HCT116 (cell line): ENCODE results near the gene MAN1A1. TPM values are rescaled to one million over a fixed set of nuclear protein-coding genes. Genes with fewer than 3 reads are reported as not detected.

ENCODE experiments used
- ATAC-seq: fragments of 200-7000 bp; cut with Tn5 transposase; 2 replicates; pipeline ENCODE4 v1.9.1; 2020; ENCODE audit warnings: mild to moderate bottlenecking, moderate library complexity
- BruUV-seq: library from RNA; stranded (reverse); fragments of 400-500 nt; replicated peaks from 2 replicates; lab custom pipeline; 2021; lab: Mats Ljungman, UMichigan
- CTCF ChIA-PET: fragments of 300-600 bp; sonication (Branson Sonifier 250); formaldehyde crosslinking; loops from one replicate; lab custom pipeline; 2021; ENCODE audit warnings: antibody characterized with exemption; lab: Charles Lee
- POLR2A ChIA-PET: fragments of 300-600, 350-600 bp; sonication (Branson Sonifier 250); formaldehyde crosslinking; loops from one replicate; lab custom pipeline; 2021; ENCODE audit warnings: antibody characterized with exemption; lab: Charles Lee
- RAD21 ChIA-PET, 2 experiments: fragments of 300-600 bp; sonication (Branson Sonifier 250); formaldehyde crosslinking; loops; one replicate each; lab custom pipeline; 2023; ENCODE audit warnings: low total read pairs in 2 of 2; ENCODE audit not compliant: uncharacterized antibody in 2 of 2, unreplicated experiment in 2 of 2, low non-redundant PET in 1 of 2; lab: Charles Lee
- DNase-seq: peaks from one replicate; pipeline ENCODE4 v3.0.0-alpha.2; 2010; ENCODE audit warnings: low read depth, low spot score
- H2AFZ ChIP-seq: fragments of 200-600 bp; shearing (Covaris generic), sonication (generic); 2 replicates; pipeline ENCODE4 v1.6.1; 2017; ENCODE audit warnings: low read depth, mixed run types, mixed read lengths, antibody characterized with exemption, low read length; ENCODE audit not compliant: poor library complexity, severe bottlenecking
- H3K27ac ChIP-seq: 2 replicates; pipeline ENCODE4 v1.5.1; 2012; ENCODE audit warnings: low read depth, low read length
- H3K27me3 ChIP-seq: fragments of 200-600 bp; sonication (generic); 2 replicates; pipeline ENCODE4 v1.6.1; 2016; ENCODE audit warnings: mixed run types, low read length, mixed read lengths; ENCODE audit not compliant: insufficient read depth
- H3K36me3 ChIP-seq, 2 experiments: fragments of 200-500 bp in 1 of 2; fragments of 200-600 bp in 1 of 2; sonication (Bioruptor generic) in 1 of 2; sonication (generic) in 1 of 2; 2 replicates each; pipeline versions ENCODE4 v1.5.1 to v1.6.1; 2014 to 2016; ENCODE audit warnings: low read length in 2 of 2, inconsistent platforms in 1 of 2, mixed read lengths in 1 of 2, mixed run types in 1 of 2; ENCODE audit not compliant: insufficient read depth in 2 of 2, control insufficient read depth in 1 of 2
- H3K4me1 ChIP-seq, 2 experiments: fragments of 200-600 bp in 1 of 2; sonication (generic) in 1 of 2; 2 replicates each; pipeline versions ENCODE4 v1.5.1 to v1.6.1; 2012 to 2017; ENCODE audit warnings: low read length in 2 of 2, inconsistent platforms in 1 of 2, mild to moderate bottlenecking in 1 of 2, mixed read lengths in 1 of 2, mixed run types in 1 of 2, moderate library complexity in 1 of 2; ENCODE audit not compliant: insufficient read depth in 2 of 2, control insufficient read depth in 1 of 2
- H3K4me2 ChIP-seq: fragments of 200-600 bp; sonication (generic); 2 replicates; pipeline ENCODE4 v1.6.1; 2017; ENCODE audit warnings: mixed run types, low read length, mixed read lengths
- H3K4me3 ChIP-seq, 2 experiments: fragments of 200-600 bp in 1 of 2; sonication (generic) in 1 of 2; replicated peaks in 1 of 2; 2 replicates each; pipeline ENCODE4 v1.5.1; 2011 to 2016; ENCODE audit warnings: low read length in 2 of 2, control low read depth in 1 of 2, low read depth in 1 of 2, mild to moderate bottlenecking in 1 of 2, mixed read lengths in 1 of 2, mixed run types in 1 of 2
- H3K79me2 ChIP-seq: fragments of 200-600 bp; sonication (generic); 2 replicates; pipeline ENCODE4 v1.6.1; 2017; ENCODE audit warnings: mild to moderate bottlenecking, mixed run types, low read length, moderate library complexity, mixed read lengths; ENCODE audit not compliant: insufficient read depth
- H3K9ac ChIP-seq: fragments of 200-600 bp; sonication (generic); 2 replicates; pipeline ENCODE4 v1.6.1; 2016; ENCODE audit warnings: low read length, mixed read lengths
- H3K9me2 ChIP-seq: fragments of 200-600 bp; sonication (generic), shearing (Covaris generic); 2 replicates; pipeline ENCODE4 v1.6.1; 2017; ENCODE audit warnings: mixed run types, mild to moderate bottlenecking, moderate library complexity; ENCODE audit not compliant: insufficient read depth
- H3K9me3 ChIP-seq, 2 experiments: fragments of 200-500 bp in 1 of 2; fragments of 200-600 bp in 1 of 2; sonication (Bioruptor generic) in 1 of 2; sonication (generic) in 1 of 2; 2 replicates each; pipeline ENCODE4 v1.6.1; 2014 to 2017; ENCODE audit warnings: low read length in 2 of 2, mixed read lengths in 2 of 2, inconsistent platforms in 1 of 2, low read depth in 1 of 2, mild to moderate bottlenecking in 1 of 2, mixed run types in 1 of 2, moderate library complexity in 1 of 2; ENCODE audit not compliant: control insufficient read depth in 1 of 2, insufficient read depth in 1 of 2
- H4K20me1 ChIP-seq: fragments of 200-600 bp; sonication (generic), shearing (Covaris generic); 2 replicates; pipeline ENCODE4 v1.6.1; 2017; ENCODE audit warnings: mixed run types, mild to moderate bottlenecking, moderate library complexity; ENCODE audit not compliant: insufficient read depth
- ATF3 ChIP-seq: IDR thresholded peaks from 2 replicates; pipeline ENCODE4 v1.6.1; 2012
- CBX3 ChIP-seq: IDR thresholded peaks from 2 replicates; pipeline ENCODE4 v1.6.1; 2012; ENCODE audit warnings: low read depth
- CEBPB ChIP-seq: IDR thresholded peaks from 2 replicates; pipeline ENCODE4 v1.6.1; 2012; ENCODE audit warnings: low read depth
- CTCF ChIP-seq, 3 experiments: fragments of 200-600 bp in 1 of 3; sonication (generic) in 1 of 3; IDR thresholded peaks in 2 of 3; conservative IDR thresholded peaks in 1 of 3; 2 replicates each; pipeline ENCODE4 v1.5.1; 2012 to 2017; ENCODE audit warnings: low read depth in 2 of 3, low read length in 2 of 3, antibody characterized with exemption in 1 of 3, borderline replicate concordance in 1 of 3, control low read depth in 1 of 3, mild to moderate bottlenecking in 1 of 3, mixed read lengths in 1 of 3, mixed run types in 1 of 3, moderate library complexity in 1 of 3; ENCODE audit not compliant: insufficient read depth in 1 of 3
- EGR1 ChIP-seq: IDR thresholded peaks from 2 replicates; pipeline ENCODE4 v1.6.1; 2012; ENCODE audit warnings: low read depth
- ELF1 ChIP-seq: IDR thresholded peaks from 2 replicates; pipeline ENCODE4 v1.6.1; 2012; ENCODE audit warnings: low read depth, borderline replicate concordance
- EZH2phosphoT487 ChIP-seq: fragments of 200-600 bp; IDR thresholded peaks from 2 replicates; pipeline ENCODE4 v1.6.1; 2018; ENCODE audit warnings: antibody characterized with exemption, borderline replicate concordance
- FOSL1 ChIP-seq: IDR thresholded peaks from 2 replicates; pipeline ENCODE4 v1.6.1; 2012; ENCODE audit warnings: low read depth
- POLR2A ChIP-seq: IDR thresholded peaks from 2 replicates; pipeline ENCODE4 v1.7.0; 2011; ENCODE audit warnings: borderline replicate concordance; ENCODE audit not compliant: insufficient read depth, insufficient read length; ENCODE audit errors: extremely low read depth
- SIN3A ChIP-seq: IDR thresholded peaks from 2 replicates; pipeline ENCODE4 v1.6.1; 2012; ENCODE audit warnings: low read depth
- SP1 ChIP-seq: IDR thresholded peaks from 2 replicates; pipeline ENCODE4 v1.6.1; 2012; ENCODE audit warnings: low read depth
- YY1 ChIP-seq: IDR thresholded peaks from 2 replicates; pipeline ENCODE4 v1.6.1; 2011; ENCODE audit warnings: low read length, low read depth, moderate library complexity, mild to moderate bottlenecking; ENCODE audit not compliant: insufficient replicate concordance; ENCODE audit errors: extremely low read depth
- ZFX ChIP-seq: fragments of 450-650 bp; IDR thresholded peaks from 2 replicates; pipeline ENCODE4 v1.6.1; 2017
- ZNF274 ChIP-seq: fragments of 200-500 bp; sonication (Bioruptor generic); IDR thresholded peaks from 2 replicates; pipeline ENCODE4 v1.6.1; 2014; ENCODE audit warnings: mild to moderate bottlenecking, low read depth, low read length, inconsistent platforms
- intact Hi-C: fragments of 100-400 bp; cut with micrococcal nuclease; formaldehyde crosslinking; loops from 2 replicates; pipeline ENCODE4 v1.10.0; 2022
- total RNA-seq: library from RNA; stranded (reverse); gene quantifications from one replicate; pipeline ENCODE4 v1.2.1, GENCODE V29; 2021; ENCODE audit not compliant: unreplicated experiment
- TF ChIP-seq, protein P1 (sequence below): IDR thresholded peaks from 2 replicates; pipeline ENCODE4 v1.6.1; 2012; ENCODE audit warnings: low read depth
- TF ChIP-seq, protein P2 (sequence below): IDR thresholded peaks from 2 replicates; pipeline ENCODE4 v1.6.1; 2011; ENCODE audit warnings: mild to moderate bottlenecking, low read length, moderate library complexity; ENCODE audit not compliant: insufficient replicate concordance; ENCODE audit errors: extremely low read depth

The MAN1A1 gene
- total RNA-seq, 1 experiment from 2014 or later = 46.0 TPM

DNA sequence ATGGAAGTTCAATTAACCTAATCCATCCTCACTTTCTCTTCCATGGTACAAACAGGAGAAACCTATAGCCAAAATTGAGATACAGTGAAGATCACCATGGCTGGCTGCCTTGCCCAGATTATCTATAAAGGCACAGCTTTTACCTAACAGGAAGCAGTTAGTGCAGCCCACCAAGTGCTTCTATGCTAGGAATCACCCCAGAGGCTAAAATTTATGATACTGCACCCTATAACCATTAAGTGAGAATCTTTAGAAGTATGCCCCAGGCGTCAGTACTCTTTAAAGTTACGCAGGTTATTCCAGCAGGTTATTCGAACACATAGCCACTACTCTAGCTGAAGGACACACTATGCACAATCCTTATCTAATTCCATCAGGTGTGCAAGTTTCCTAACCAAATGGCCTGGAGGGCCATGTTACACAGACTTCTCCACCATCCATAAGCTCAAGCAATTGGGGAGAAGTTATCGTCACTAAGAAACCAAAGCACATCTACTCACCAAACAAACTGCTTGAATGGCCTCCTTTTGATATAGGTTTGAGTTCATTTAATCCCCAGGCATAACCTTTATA is 43.1 kb downstream of the MAN1A1 start (continued):
- TF ChIP-seq, protein P1, sequence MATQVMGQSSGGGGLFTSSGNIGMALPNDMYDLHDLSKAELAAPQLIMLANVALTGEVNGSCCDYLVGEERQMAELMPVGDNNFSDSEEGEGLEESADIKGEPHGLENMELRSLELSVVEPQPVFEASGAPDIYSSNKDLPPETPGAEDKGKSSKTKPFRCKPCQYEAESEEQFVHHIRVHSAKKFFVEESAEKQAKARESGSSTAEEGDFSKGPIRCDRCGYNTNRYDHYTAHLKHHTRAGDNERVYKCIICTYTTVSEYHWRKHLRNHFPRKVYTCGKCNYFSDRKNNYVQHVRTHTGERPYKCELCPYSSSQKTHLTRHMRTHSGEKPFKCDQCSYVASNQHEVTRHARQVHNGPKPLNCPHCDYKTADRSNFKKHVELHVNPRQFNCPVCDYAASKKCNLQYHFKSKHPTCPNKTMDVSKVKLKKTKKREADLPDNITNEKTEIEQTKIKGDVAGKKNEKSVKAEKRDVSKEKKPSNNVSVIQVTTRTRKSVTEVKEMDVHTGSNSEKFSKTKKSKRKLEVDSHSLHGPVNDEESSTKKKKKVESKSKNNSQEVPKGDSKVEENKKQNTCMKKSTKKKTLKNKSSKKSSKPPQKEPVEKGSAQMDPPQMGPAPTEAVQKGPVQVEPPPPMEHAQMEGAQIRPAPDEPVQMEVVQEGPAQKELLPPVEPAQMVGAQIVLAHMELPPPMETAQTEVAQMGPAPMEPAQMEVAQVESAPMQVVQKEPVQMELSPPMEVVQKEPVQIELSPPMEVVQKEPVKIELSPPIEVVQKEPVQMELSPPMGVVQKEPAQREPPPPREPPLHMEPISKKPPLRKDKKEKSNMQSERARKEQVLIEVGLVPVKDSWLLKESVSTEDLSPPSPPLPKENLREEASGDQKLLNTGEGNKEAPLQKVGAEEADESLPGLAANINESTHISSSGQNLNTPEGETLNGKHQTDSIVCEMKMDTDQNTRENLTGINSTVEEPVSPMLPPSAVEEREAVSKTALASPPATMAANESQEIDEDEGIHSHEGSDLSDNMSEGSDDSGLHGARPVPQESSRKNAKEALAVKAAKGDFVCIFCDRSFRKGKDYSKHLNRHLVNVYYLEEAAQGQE = no peak
- no peak for TF ChIP-seq ATF3
- no peak for TF ChIP-seq SIN3A

DNA sequence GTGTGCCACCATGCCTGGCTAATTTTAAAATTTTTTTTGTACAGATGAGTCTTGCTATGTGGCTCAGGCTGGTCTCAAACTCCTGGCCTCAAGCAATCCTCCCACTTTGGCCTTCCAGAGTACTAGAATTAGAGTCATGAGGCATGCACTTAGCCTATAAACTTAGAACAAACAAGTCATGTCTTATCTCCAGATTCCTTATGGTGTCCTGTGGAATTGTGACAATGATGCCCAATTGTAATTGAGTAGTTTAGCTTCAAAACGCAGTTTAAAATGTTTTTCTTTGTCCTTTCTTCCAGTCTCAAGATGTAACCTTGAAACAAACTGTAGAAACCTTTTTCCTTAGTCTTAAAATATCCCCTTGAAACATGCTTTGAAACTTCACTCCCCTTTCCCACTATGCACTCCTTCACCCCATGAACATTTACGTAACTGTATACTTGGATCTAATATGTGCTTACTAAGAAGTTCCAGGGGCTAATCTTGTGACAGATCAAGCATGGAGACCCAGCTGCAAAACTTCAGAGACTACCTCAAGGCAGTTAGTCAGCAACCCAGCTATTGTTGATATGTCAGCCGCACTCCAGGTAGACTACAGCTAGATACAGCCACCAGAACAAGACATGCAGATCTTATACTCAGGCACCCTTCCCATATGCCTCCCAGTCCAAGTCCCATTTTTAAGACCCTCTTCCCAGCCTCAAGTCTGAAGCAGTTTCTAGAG is 46.2 kb downstream of the MAN1A1 start:
- POLR2A ChIA-PET = no interaction called here
- H3K9me2 ChIP-seq = no peaks in the 10 kb centered on the region; the same call in 1 of the 2 replicates
- no peak overlapping the region for H3K27ac ChIP-seq
- H3K4me2 ChIP-seq = no peak overlapping the region
- H3K9ac ChIP-seq = no peak overlapping the region
- peaks cover 4% of the 10 kb centered on the region; the same call in 1 of the 2 replicates for H3K79me2 ChIP-seq
- no peak for DNase-seq
- H3K36me3 ChIP-seq = peaks cover 2 to 32% of the 10 kb centered on the region in 2 experiments; a peak in 2 of 4 replicates
- intact Hi-C loops = no loop called here
- no peaks in the 10 kb centered on the region for H3K27me3 ChIP-seq
- H3K4me1 ChIP-seq = peaks cover 8 to 15% of the 10 kb centered on the region in 2 experiments
- H2AFZ ChIP-seq = no peak overlapping the region
- H4K20me1 ChIP-seq = no peaks in the 10 kb centered on the region
- no TSS peak for BruUV-seq
- CTCF ChIA-PET = no interaction called here
- RAD21 ChIA-PET = no interaction called here
- no peaks in the 10 kb centered on the region for H3K9me3 ChIP-seq
- ATAC-seq = no peak
- H3K4me3 ChIP-seq = no peak overlapping the region
- TF ChIP-seq ZFX (no peak), ELF1 (no peak), SIN3A (no peak), POLR2A (no peak), EGR1 (no peak), YY1 (no peak), CBX3 (no peak), EZH2phosphoT487 (no peak), CTCF (IDR thresholded peaks at IDR 0.05 in 2 of 3, conservative IDR thresholded peaks at IDR 0.05 in 1 of 3; ENCODE audit: borderline replicate concordance in 1 of 3, insufficient read depth in 1 of 3, low read depth in 2 of 3, low read length in 2 of 3) (no peak), CEBPB (no peak), SP1 (no peak), ZNF274 (no peak), FOSL1 (no peak)
- TF ChIP-seq, protein P2, sequence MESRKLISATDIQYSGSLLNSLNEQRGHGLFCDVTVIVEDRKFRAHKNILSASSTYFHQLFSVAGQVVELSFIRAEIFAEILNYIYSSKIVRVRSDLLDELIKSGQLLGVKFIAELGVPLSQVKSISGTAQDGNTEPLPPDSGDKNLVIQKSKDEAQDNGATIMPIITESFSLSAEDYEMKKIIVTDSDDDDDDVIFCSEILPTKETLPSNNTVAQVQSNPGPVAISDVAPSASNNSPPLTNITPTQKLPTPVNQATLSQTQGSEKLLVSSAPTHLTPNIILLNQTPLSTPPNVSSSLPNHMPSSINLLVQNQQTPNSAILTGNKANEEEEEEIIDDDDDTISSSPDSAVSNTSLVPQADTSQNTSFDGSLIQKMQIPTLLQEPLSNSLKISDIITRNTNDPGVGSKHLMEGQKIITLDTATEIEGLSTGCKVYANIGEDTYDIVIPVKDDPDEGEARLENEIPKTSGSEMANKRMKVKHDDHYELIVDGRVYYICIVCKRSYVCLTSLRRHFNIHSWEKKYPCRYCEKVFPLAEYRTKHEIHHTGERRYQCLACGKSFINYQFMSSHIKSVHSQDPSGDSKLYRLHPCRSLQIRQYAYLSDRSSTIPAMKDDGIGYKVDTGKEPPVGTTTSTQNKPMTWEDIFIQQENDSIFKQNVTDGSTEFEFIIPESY = no peak
